Nephron (organoid): ENCODE results near the gene PGBD5.
"Not testable (repeated sequence)": the region's sequence is repeated elsewhere in the genome, so short reads cannot be mapped to it uniquely, and the experiment has no call there.

Experiments used
- H3K27ac Mint-ChIP-seq, 3 experiments: 2 replicates each; pipeline ENCODE4 v1.8.0; 2020; ENCODE audit warnings: mixed read lengths in 3 of 3, mild to moderate bottlenecking in 2 of 3, moderate library complexity in 1 of 3
- H3K27me3 Mint-ChIP-seq: 2 replicates; pipeline ENCODE4 v1.8.0; 2021; ENCODE audit warnings: low read depth, mild to moderate bottlenecking, moderate library complexity, mixed read lengths
- H3K36me3 Mint-ChIP-seq: 2 replicates; pipeline ENCODE4 v1.8.0; 2020; ENCODE audit warnings: low read depth, mixed read lengths
- H3K4me1 Mint-ChIP-seq: 2 replicates; pipeline ENCODE4 v1.8.0; 2020; ENCODE audit warnings: mixed read lengths
- H3K4me3 Mint-ChIP-seq, 3 experiments: 2 replicates each; pipeline ENCODE4 v1.8.0; 2020; ENCODE audit warnings: mild to moderate bottlenecking in 3 of 3, mixed read lengths in 3 of 3, moderate library complexity in 2 of 3
- H3K9me3 Mint-ChIP-seq: 2 replicates; pipeline ENCODE4 v1.8.0; 2020; ENCODE audit warnings: mixed read lengths
- TF ChIP-seq, protein P1 (sequence below), 3 experiments: fragments of 200-600 bp; sonication (generic); IDR thresholded peaks; one replicate each; pipeline ENCODE4 v1.5.0; 2021; ENCODE audit warnings: antibody characterized with exemption in 3 of 3; ENCODE audit not compliant: unreplicated experiment in 3 of 3

Gene PGBD5

DNA sequence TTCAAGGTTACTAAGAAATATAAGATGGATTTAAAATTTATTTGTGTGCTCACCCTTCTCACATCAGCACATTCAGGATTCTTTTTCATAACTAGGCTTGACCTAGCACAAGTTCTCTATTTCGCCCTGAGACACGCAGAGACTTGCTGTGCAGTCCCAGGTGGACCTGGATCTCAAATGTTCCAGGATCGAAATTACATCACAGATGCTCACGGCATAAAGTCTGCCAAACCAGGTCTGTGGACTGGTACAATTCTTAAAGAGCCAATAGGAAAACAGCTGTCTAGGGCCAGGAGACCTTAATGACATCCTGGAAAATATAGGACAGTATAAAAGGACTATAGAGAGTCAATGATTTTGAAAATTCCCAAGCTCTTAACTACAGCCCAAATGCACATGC, 2.2 kb downstream of the PGBD5 start:
- Mint-ChIP-seq H3K4me3 (peak overlapping the region; percentile 84 to 90 (median 89)), H3K36me3 (peaks cover 7% of the 10 kb centered on the region), H3K27ac (no peak overlapping the region), H3K4me1 (peaks cover 40% of the 10 kb centered on the region), H3K9me3 (peaks cover 9% of the 10 kb centered on the region), H3K27me3 (peaks cover 64% of the 10 kb centered on the region)
- TF ChIP-seq, protein P1, sequence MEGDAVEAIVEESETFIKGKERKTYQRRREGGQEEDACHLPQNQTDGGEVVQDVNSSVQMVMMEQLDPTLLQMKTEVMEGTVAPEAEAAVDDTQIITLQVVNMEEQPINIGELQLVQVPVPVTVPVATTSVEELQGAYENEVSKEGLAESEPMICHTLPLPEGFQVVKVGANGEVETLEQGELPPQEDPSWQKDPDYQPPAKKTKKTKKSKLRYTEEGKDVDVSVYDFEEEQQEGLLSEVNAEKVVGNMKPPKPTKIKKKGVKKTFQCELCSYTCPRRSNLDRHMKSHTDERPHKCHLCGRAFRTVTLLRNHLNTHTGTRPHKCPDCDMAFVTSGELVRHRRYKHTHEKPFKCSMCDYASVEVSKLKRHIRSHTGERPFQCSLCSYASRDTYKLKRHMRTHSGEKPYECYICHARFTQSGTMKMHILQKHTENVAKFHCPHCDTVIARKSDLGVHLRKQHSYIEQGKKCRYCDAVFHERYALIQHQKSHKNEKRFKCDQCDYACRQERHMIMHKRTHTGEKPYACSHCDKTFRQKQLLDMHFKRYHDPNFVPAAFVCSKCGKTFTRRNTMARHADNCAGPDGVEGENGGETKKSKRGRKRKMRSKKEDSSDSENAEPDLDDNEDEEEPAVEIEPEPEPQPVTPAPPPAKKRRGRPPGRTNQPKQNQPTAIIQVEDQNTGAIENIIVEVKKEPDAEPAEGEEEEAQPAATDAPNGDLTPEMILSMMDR (IDR thresholded peaks at IDR 0.05; ENCODE audit: unreplicated experiment in 3 of 3): no peak

- Mint-ChIP-seq H3K4me1 (peaks cover 40% of the 10 kb centered on the region), H3K36me3 (peaks cover 7% of the 10 kb centered on the region), H3K4me3 (peak overlapping the region; percentile 28 to 90 (median 89)), H3K27ac (no peak overlapping the region), H3K27me3 (peaks cover 63% of the 10 kb centered on the region), H3K9me3 (peaks cover 10% of the 10 kb centered on the region)
- TF ChIP-seq, protein P1 (IDR thresholded peaks at IDR 0.05; ENCODE audit: unreplicated experiment in 3 of 3): no peak
Observed at GRCh38 chr1:230423261-230423660, 2.9 kb downstream of the PGBD5 start.

- peak overlapping the region; percentile 50 to 90 (median 55) for H3K4me3 Mint-ChIP-seq
- H3K36me3 Mint-ChIP-seq: peaks cover 7% of the 10 kb centered on the region
- TF ChIP-seq, protein P1 (IDR thresholded peaks at IDR 0.05; ENCODE audit: unreplicated experiment in 3 of 3): no peak
- peaks cover 40% of the 10 kb centered on the region for H3K4me1 Mint-ChIP-seq
- H3K9me3 Mint-ChIP-seq: peaks cover 10% of the 10 kb centered on the region
- H3K27ac Mint-ChIP-seq: no peak overlapping the region
- peaks cover 63% of the 10 kb centered on the region for H3K27me3 Mint-ChIP-seq
Observed at GRCh38 chr1:230422221-230422981, 3.7 kb downstream of the PGBD5 start.

- peaks cover 7% of the 10 kb centered on the region for H3K36me3 Mint-ChIP-seq
Observed at GRCh38 chr1:230421481-230421880, 4.7 kb downstream of the PGBD5 start.

GRCh38 chr1:230420372-230420771, 5.8 kb downstream of the PGBD5 start:
- Mint-ChIP-seq H3K9me3 (peaks cover 10% of the 10 kb centered on the region), H3K27me3 (peaks cover 67% of the 10 kb centered on the region), H3K4me1 (peaks cover 34% of the 10 kb centered on the region)
- H3K4me3 Mint-ChIP-seq, H3K36me3 Mint-ChIP-seq, H3K27ac Mint-ChIP-seq: not testable (repeated sequence)

More at GRCh38 chr1:230421481-230421880, 4.7 kb downstream of the PGBD5 start:
- H3K27me3 Mint-ChIP-seq: peaks cover 64% of the 10 kb centered on the region
- H3K9me3 Mint-ChIP-seq: peaks cover 10% of the 10 kb centered on the region
- no peak overlapping the region for H3K4me3 Mint-ChIP-seq
- TF ChIP-seq, protein P1 (IDR thresholded peaks at IDR 0.05; ENCODE audit: unreplicated experiment in 3 of 3): no peak
- H3K27ac Mint-ChIP-seq: no peak overlapping the region
- H3K4me1 Mint-ChIP-seq: peaks cover 34% of the 10 kb centered on the region

DNA sequence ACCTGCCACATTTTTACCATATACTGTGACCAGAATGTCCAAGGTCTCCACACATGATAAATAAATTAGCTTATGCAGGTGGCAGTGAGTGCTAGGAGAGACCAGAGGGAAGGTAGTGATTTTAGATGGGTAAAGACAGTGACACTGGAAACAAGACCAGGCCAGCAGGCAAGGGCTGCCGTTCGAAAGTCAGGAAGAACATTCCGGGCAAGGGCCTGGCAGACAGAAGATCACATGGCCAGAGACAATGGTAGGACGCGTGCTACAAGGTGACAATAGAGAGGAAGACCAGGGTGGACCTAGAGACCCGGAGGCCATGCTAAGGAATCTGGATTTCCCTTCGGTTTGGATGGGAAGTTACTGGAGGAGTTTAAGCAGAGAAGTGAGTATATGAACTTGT, 9.7 kb downstream of the PGBD5 start:
- Mint-ChIP-seq H3K4me3 (no peak overlapping the region), H3K36me3 (peaks cover 4% of the 10 kb centered on the region), H3K27me3 (peaks cover 37% of the 10 kb centered on the region), H3K4me1 (peaks cover 1% of the 10 kb centered on the region), H3K9me3 (peaks cover 10% of the 10 kb centered on the region), H3K27ac (no peak overlapping the region)
- TF ChIP-seq, protein P1 (IDR thresholded peaks at IDR 0.05; ENCODE audit: unreplicated experiment in 3 of 3): no peak
